Stimulated activated naive B cell treated with anti-CD40 and anti-IgM and Interleukin-4, amounts not matched to agents 10 μg/mL and 1 μg/mL and 100 μg/mL, for 72 hours (primary cell): Measurements from ENCODE around the gene PTGER2.

ENCODE experiments used
- ATAC-seq, 2 donors: fragments of 150-1000 bp; cut with Tn5 transposase; replicated peaks; 2 replicates each; pipeline ENCODE4 v1.10.0; 2021; ENCODE audit warnings: moderate library complexity in 1 of 2
- DNase-seq: peaks from one replicate; pipeline ENCODE4 v3.0.0; 2021
- H3K27ac Mint-ChIP-seq: one replicate; pipeline ENCODE4 v1.8.0; 2022; ENCODE audit warnings: mild to moderate bottlenecking, mixed read lengths
- H3K27me3 Mint-ChIP-seq, 2 donors: one replicate each; pipeline ENCODE4 v1.8.0; 2022; ENCODE audit warnings: mixed read lengths in 2 of 2
- H3K36me3 Mint-ChIP-seq, 2 donors: one replicate each; pipeline ENCODE4 v1.8.0; 2022; ENCODE audit warnings: mixed read lengths in 2 of 2, mild to moderate bottlenecking in 1 of 2
- H3K4me1 Mint-ChIP-seq, 2 donors: one replicate each; pipeline ENCODE4 v1.8.0; 2022; ENCODE audit warnings: mixed read lengths in 2 of 2, mild to moderate bottlenecking in 1 of 2
- H3K4me3 Mint-ChIP-seq, 2 donors: one replicate each; pipeline ENCODE4 v1.8.0; 2022; ENCODE audit warnings: mild to moderate bottlenecking in 2 of 2, mixed read lengths in 2 of 2, moderate library complexity in 1 of 2
- H3K9me3 Mint-ChIP-seq, 2 donors: one replicate each; pipeline ENCODE4 v1.8.0; 2022; ENCODE audit warnings: mixed read lengths in 2 of 2, mild to moderate bottlenecking in 1 of 2

PTGER2 gene

GRCh38 chr14:52333823-52334657, 19.9 kb downstream of the PTGER2 start:
- no peak overlapping the region for H3K27ac Mint-ChIP-seq
- no peaks in the 10 kb centered on the region for H3K36me3 Mint-ChIP-seq
- no peaks in the 10 kb centered on the region for H3K9me3 Mint-ChIP-seq
- H3K4me3 Mint-ChIP-seq = no peak overlapping the region
- DNase-seq (no peak), ATAC-seq (no peak)
- peaks cover 35 to 40% of the 10 kb centered on the region in 2 donors for H3K27me3 Mint-ChIP-seq
- H3K4me1 Mint-ChIP-seq = peaks cover 0 to 2% of the 10 kb centered on the region in 2 donors

- DNase-seq (no peak), ATAC-seq (no peak)
- no peak overlapping the region for H3K4me3 Mint-ChIP-seq
- H3K4me1 Mint-ChIP-seq = peaks cover 0 to 2% of the 10 kb centered on the region in 2 donors
- no peaks in the 10 kb centered on the region for H3K9me3 Mint-ChIP-seq
- H3K27me3 Mint-ChIP-seq = peaks cover 29 to 32% of the 10 kb centered on the region in 2 donors
- H3K27ac Mint-ChIP-seq = no peak overlapping the region
- H3K36me3 Mint-ChIP-seq = no peaks in the 10 kb centered on the region
Observed at GRCh38 chr14:52336241-52336640, 22.1 kb downstream of the PTGER2 start.

GRCh38 chr14:52338051-52338681, 24.1 kb downstream of the PTGER2 start:
- ATAC-seq (no peak), DNase-seq (no peak)
- no peaks in the 10 kb centered on the region for H3K9me3 Mint-ChIP-seq
- peaks cover 19 to 25% of the 10 kb centered on the region in 2 donors for H3K27me3 Mint-ChIP-seq
- no peak overlapping the region for H3K4me3 Mint-ChIP-seq
- no peak overlapping the region for H3K27ac Mint-ChIP-seq
- H3K4me1 Mint-ChIP-seq = peaks cover 0 to 2% of the 10 kb centered on the region in 2 donors
- no peaks in the 10 kb centered on the region for H3K36me3 Mint-ChIP-seq

GRCh38 chr14:52339262-52339661, 25.1 kb downstream of the PTGER2 start:
- no peaks in the 10 kb centered on the region for H3K9me3 Mint-ChIP-seq
- ATAC-seq = no peak

GRCh38 chr14:52342849-52343596, 28.9 kb downstream of the PTGER2 start:
- Mint-ChIP-seq H3K4me3 (no peak overlapping the region), H3K4me1 (no peaks in the 10 kb centered on the region)
- no peak for ATAC-seq

More at GRCh38 chr14:52339262-52339661, 25.1 kb downstream of the PTGER2 start:
- no peak for DNase-seq
- no peak overlapping the region for H3K27ac Mint-ChIP-seq
- no peaks in the 10 kb centered on the region for H3K4me1 Mint-ChIP-seq
- H3K4me3 Mint-ChIP-seq = no peak overlapping the region
- H3K27me3 Mint-ChIP-seq = peaks cover 8 to 22% of the 10 kb centered on the region in 2 donors
- no peaks in the 10 kb centered on the region for H3K36me3 Mint-ChIP-seq

GRCh38 chr14:52346778-52347177, 32.7 kb downstream of the PTGER2 start:
- Mint-ChIP-seq H3K36me3 (no peaks in the 10 kb centered on the region), H3K4me1 (peaks cover 3 to 5% of the 10 kb centered on the region in 2 donors), H3K9me3 (no peaks in the 10 kb centered on the region), H3K27ac (no peak overlapping the region), H3K27me3 (peaks cover 18% of the 10 kb centered on the region in 2 donors), H3K4me3 (no peak overlapping the region)
- DNase-seq (no peak), ATAC-seq (no peak)

More at GRCh38 chr14:52342849-52343596, 28.9 kb downstream of the PTGER2 start:
- no peak for DNase-seq
- Mint-ChIP-seq H3K9me3 (no peaks in the 10 kb centered on the region), H3K27me3 (peaks cover 13 to 23% of the 10 kb centered on the region in 2 donors), H3K27ac (no peak overlapping the region), H3K36me3 (no peaks in the 10 kb centered on the region)

- Mint-ChIP-seq H3K4me1 (peaks cover 4 to 15% of the 10 kb centered on the region in 2 donors), H3K36me3 (no peaks in the 10 kb centered on the region), H3K27ac (no peak overlapping the region)
Observed at GRCh38 chr14:52348279-52348678, 34.2 kb downstream of the PTGER2 start.

GRCh38 chr14:52348776-52349175, 34.7 kb downstream of the PTGER2 start:
- no peaks in the 10 kb centered on the region for H3K9me3 Mint-ChIP-seq
- ATAC-seq (no peak), DNase-seq (no peak)
- no peak overlapping the region for H3K4me3 Mint-ChIP-seq
- H3K27me3 Mint-ChIP-seq = peaks cover 14 to 18% of the 10 kb centered on the region in 2 donors
- peaks cover 4 to 15% of the 10 kb centered on the region in 2 donors for H3K4me1 Mint-ChIP-seq
- H3K36me3 Mint-ChIP-seq = no peaks in the 10 kb centered on the region
- H3K27ac Mint-ChIP-seq = no peak overlapping the region

More at GRCh38 chr14:52348279-52348678, 34.2 kb downstream of the PTGER2 start:
- ATAC-seq = no peak
- H3K9me3 Mint-ChIP-seq = no peaks in the 10 kb centered on the region
- peaks cover 18% of the 10 kb centered on the region in 2 donors for H3K27me3 Mint-ChIP-seq
- DNase-seq = no peak
- no peak overlapping the region for H3K4me3 Mint-ChIP-seq

- Mint-ChIP-seq H3K36me3 (no peaks in the 10 kb centered on the region), H3K27ac (no peak overlapping the region), H3K9me3 (no peaks in the 10 kb centered on the region), H3K27me3 (peaks cover 9 to 20% of the 10 kb centered on the region in 2 donors), H3K4me3 (no peak overlapping the region), H3K4me1 (peaks cover 4 to 16% of the 10 kb centered on the region in 2 donors)
- ATAC-seq (no peak), DNase-seq (no peak)
Observed at GRCh38 chr14:52349731-52350130, 35.6 kb downstream of the PTGER2 start.

- Mint-ChIP-seq H3K27me3 (peaks cover 14 to 27% of the 10 kb centered on the region in 2 donors), H3K4me3 (no peak overlapping the region)
Observed at GRCh38 chr14:52350445-52350844, 36.3 kb downstream of the PTGER2 start.

GRCh38 chr14:52351233-52352060, 37.3 kb downstream of the PTGER2 start:
- DNase-seq = no peak
- no peak overlapping the region for H3K4me3 Mint-ChIP-seq
- no peak overlapping the region for H3K27ac Mint-ChIP-seq

More at GRCh38 chr14:52350445-52350844, 36.3 kb downstream of the PTGER2 start:
- ATAC-seq (no peak), DNase-seq (no peak)
- Mint-ChIP-seq H3K9me3 (no peaks in the 10 kb centered on the region), H3K36me3 (no peaks in the 10 kb centered on the region), H3K27ac (no peak overlapping the region), H3K4me1 (peaks cover 7 to 22% of the 10 kb centered on the region in 2 donors)

GRCh38 chr14:52352061-52352491, 38.0 kb downstream of the PTGER2 start:
- no peak overlapping the region for H3K27ac Mint-ChIP-seq
- ATAC-seq = peak; percentile 94 to 95
- H3K36me3 Mint-ChIP-seq = no peaks in the 10 kb centered on the region
- peaks cover 15 to 30% of the 10 kb centered on the region in 2 donors for H3K27me3 Mint-ChIP-seq
- peaks cover 9 to 22% of the 10 kb centered on the region in 2 donors for H3K4me1 Mint-ChIP-seq
- no peaks in the 10 kb centered on the region for H3K9me3 Mint-ChIP-seq
- DNase-seq = peak; percentile 12
- no peak overlapping the region for H3K4me3 Mint-ChIP-seq

More at GRCh38 chr14:52351233-52352060, 37.3 kb downstream of the PTGER2 start:
- peak; percentile 79 to 80 for ATAC-seq
- Mint-ChIP-seq H3K4me1 (peaks cover 9 to 22% of the 10 kb centered on the region in 2 donors), H3K9me3 (no peaks in the 10 kb centered on the region), H3K27me3 (peaks cover 20 to 34% of the 10 kb centered on the region in 2 donors), H3K36me3 (no peaks in the 10 kb centered on the region)

GRCh38 chr14:52352569-52352968, 38.5 kb downstream of the PTGER2 start:
- peaks cover 9 to 22% of the 10 kb centered on the region in 2 donors for H3K4me1 Mint-ChIP-seq
- DNase-seq = no peak

More at GRCh38 chr14:52352569-52352968, 38.5 kb downstream of the PTGER2 start:
- no peak overlapping the region for H3K4me3 Mint-ChIP-seq
- H3K36me3 Mint-ChIP-seq = no peaks in the 10 kb centered on the region
- no peak for ATAC-seq
- H3K27me3 Mint-ChIP-seq = peaks cover 14 to 27% of the 10 kb centered on the region in 2 donors
- no peaks in the 10 kb centered on the region for H3K9me3 Mint-ChIP-seq
- H3K27ac Mint-ChIP-seq = no peak overlapping the region
